Thyroid gland (tissue), 4 donors: ENCODE measurements around the gene ELFN1. TPM values are rescaled to one million over a fixed set of nuclear protein-coding genes. Genes with fewer than 3 reads are reported as not detected.

Source experiments
- DNase-seq, 2 donors: peaks; one replicate each; pipeline ENCODE4 v3.0.0-alpha.2; 2019
- H3K27ac ChIP-seq, 3 donors: fragments of 200-600 bp; sonication (generic); 1 replicate in 2 of 3; 2 replicates in 1 of 3; pipeline ENCODE4 v1.5.1; 2016 to 2019; ENCODE audit warnings: mild to moderate bottlenecking in 1 of 3, moderate library complexity in 1 of 3
- H3K27me3 ChIP-seq: fragments of 200-600 bp; sonication (generic); one replicate; pipeline ENCODE4 v1.5.1; 2019
- H3K36me3 ChIP-seq, 2 donors: fragments of 200-600 bp; sonication (generic); one replicate each; pipeline ENCODE4 v1.5.1; 2016 to 2019
- H3K4me1 ChIP-seq, 2 donors: fragments of 200-600 bp; sonication (generic); one replicate each; pipeline ENCODE4 v1.5.1; 2017 to 2019
- H3K4me3 ChIP-seq, 3 donors: fragments of 200-600 bp; sonication (generic); replicated peaks in 1 of 3; 1 replicate in 2 of 3; 2 replicates in 1 of 3; pipeline ENCODE4 v1.5.1; 2016; ENCODE audit warnings: mild to moderate bottlenecking in 1 of 3
- H3K9me3 ChIP-seq: fragments of 200-600 bp; sonication (generic); one replicate; pipeline ENCODE4 v1.5.1; 2017
- CTCF ChIP-seq, 6 experiments: fragments of 200-600 bp in 3 of 6; fragments of 450-650 bp in 3 of 6; sonication (generic) in 3 of 6; IDR thresholded peaks; one replicate each; pipeline ENCODE4 v1.5.1; 2016 to 2019; ENCODE audit warnings: antibody characterized with exemption in 6 of 6, mild to moderate bottlenecking in 2 of 6, inconsistent platforms in 1 of 6, moderate library complexity in 1 of 6
- POLR2A ChIP-seq, 2 donors: fragments of 450-650 bp; IDR thresholded peaks; one replicate each; pipeline ENCODE4 v1.6.1; 2017; ENCODE audit warnings: antibody characterized with exemption in 2 of 2, mild to moderate bottlenecking in 2 of 2, moderate library complexity in 1 of 2
- WGBS, 2 donors: methylation state at CpG; one replicate each; pipeline ENCODE4 v1.1.5; 2017; 5-methylcytosine and 5-hydroxymethylcytosine counted together
- intact Hi-C: fragments of 100-400 bp; cut with DNase I; formaldehyde crosslinking; loops from one replicate; pipeline ENCODE4 v1.15.1; 2023
- total RNA-seq, 4 donors: library from RNA; depleted of rRNA; stranded (reverse); fragments of >200 nt; gene quantifications; one replicate each; pipeline ENCODE4 v1.2.3, GENCODE V29; 2016

ELFN1 gene
- total RNA-seq, 4 donors from 2014 or later: 0.11 to 0.96 (median 0.54) TPM

GRCh38 chr7:1735806-1736483, 65.9 kb downstream of the ELFN1 start:
- no peaks in the 10 kb centered on the region for H3K27me3 ChIP-seq
- H3K9me3 ChIP-seq: no peaks in the 10 kb centered on the region
- no peak overlapping the region for H3K4me3 ChIP-seq
- TF ChIP-seq CTCF (IDR thresholded peaks at IDR 0.05) (no peak), POLR2A (IDR thresholded peaks at IDR 0.05) (no peak)
- H3K36me3 ChIP-seq: no peaks in the 10 kb centered on the region
- no peak for DNase-seq
- WGBS, 2 donors: 75 to 84% methylated on average over 29 of the region's 29 CpGs
- H3K27ac ChIP-seq: no peak overlapping the region
- intact Hi-C loops: no loop called here
- H3K4me1 ChIP-seq: no peaks in the 10 kb centered on the region

GRCh38 chr7:1736484-1736817, 66.4 kb downstream of the ELFN1 start:
- no peaks in the 10 kb centered on the region for H3K9me3 ChIP-seq
- 85 to 87% methylated on average over 8 of the region's 9 CpGs for WGBS, 2 donors
- intact Hi-C loops: no loop called here
- no peak overlapping the region for H3K4me3 ChIP-seq
- no peaks in the 10 kb centered on the region for H3K36me3 ChIP-seq
- no peaks in the 10 kb centered on the region for H3K4me1 ChIP-seq
- no peaks in the 10 kb centered on the region for H3K27me3 ChIP-seq
- no peak overlapping the region for H3K27ac ChIP-seq
- DNase-seq: no peak
- TF ChIP-seq POLR2A (IDR thresholded peaks at IDR 0.05) (no peak), CTCF (IDR thresholded peaks at IDR 0.05) (no peak)

GRCh38 chr7:1736830-1737229, 66.8 kb downstream of the ELFN1 start:
- no peak for TF ChIP-seq CTCF (IDR thresholded peaks at IDR 0.05)
- no peak for TF ChIP-seq POLR2A (IDR thresholded peaks at IDR 0.05)
- H3K36me3 ChIP-seq: no peaks in the 10 kb centered on the region
- H3K27ac ChIP-seq: no peak overlapping the region
- H3K4me1 ChIP-seq: no peaks in the 10 kb centered on the region
- WGBS, 2 donors: 69 to 80% methylated on average over 8 of the region's 8 CpGs
- no peaks in the 10 kb centered on the region for H3K27me3 ChIP-seq
- no peak overlapping the region for H3K4me3 ChIP-seq
- intact Hi-C loops: no loop called here
- no peak for DNase-seq
- H3K9me3 ChIP-seq: no peaks in the 10 kb centered on the region

GRCh38 chr7:1737523-1737922, 67.4 kb downstream of the ELFN1 start:
- intact Hi-C loops: no loop called here
- Histone ChIP-seq H3K36me3 (no peaks in the 10 kb centered on the region), H3K9me3 (no peaks in the 10 kb centered on the region), H3K4me3 (no peak overlapping the region), H3K27me3 (no peaks in the 10 kb centered on the region), H3K27ac (no peak overlapping the region), H3K4me1 (no peaks in the 10 kb centered on the region)
- TF ChIP-seq POLR2A (IDR thresholded peaks at IDR 0.05) (no peak), CTCF (IDR thresholded peaks at IDR 0.05) (no peak)
- DNase-seq: no peak
- 72 to 75% methylated on average over 10 of the region's 10 CpGs for WGBS, 2 donors

- H3K9me3 ChIP-seq: no peaks in the 10 kb centered on the region
- 95% methylated on average over 4 to 11 of the region's 20 CpGs for WGBS, 2 donors
- TF ChIP-seq POLR2A (IDR thresholded peaks at IDR 0.05) (no peak), CTCF (IDR thresholded peaks at IDR 0.05) (no peak)
- H3K4me3 ChIP-seq: no peak overlapping the region
- H3K27me3 ChIP-seq: no peaks in the 10 kb centered on the region
- intact Hi-C loops: no loop called here
- no peaks in the 10 kb centered on the region for H3K36me3 ChIP-seq
- no peak for DNase-seq
- no peak overlapping the region for H3K27ac ChIP-seq
- H3K4me1 ChIP-seq: no peaks in the 10 kb centered on the region
Observed at GRCh38 chr7:1737956-1738355, 67.9 kb downstream of the ELFN1 start.
